ENCODE measurements around the gene KLF8. TPM values are rescaled to one million over a fixed set of nuclear protein-coding genes. Genes with fewer than 3 reads are reported as not detected.

Gene KLF8
- 1.6 and 1.7 TPM in 2 replicates for total RNA-seq

GRCh38 chrX:56232221-56233082, at the start of gene KLF8:
KLF8 (plus strand) TSS chrX:56232356; CDS start chrX:56233335, 979 bp downstream.

